K562 (cell line): ENCODE measurements around the gene HEXIM1. TPM values are rescaled to one million over a fixed set of nuclear protein-coding genes. Genes with fewer than 3 reads are reported as not detected.

Experiments used
- AFF1 ChIP-seq, 2 experiments: fragments of 450-650 bp; IDR thresholded peaks; 2 replicates each; pipeline ENCODE4 v1.6.1; 2018; ENCODE audit warnings: mild to moderate bottlenecking in 2 of 2, low read depth in 1 of 2; ENCODE audit not compliant: partially characterized antibody in 2 of 2
- BCL6 ChIP-seq: fragments of 250-450 bp; sonication (Bioruptor Pico); IDR thresholded peaks from 2 replicates; pipeline ENCODE4 v1.4.0; 2020
- BCOR ChIP-seq: fragments of 450-650 bp; IDR thresholded peaks from 2 replicates; pipeline ENCODE4 v1.6.1; 2016
- BRD9 ChIP-seq: fragments of 450-650 bp; IDR thresholded peaks from 2 replicates; pipeline ENCODE4 v1.6.1; 2018; ENCODE audit warnings: low read depth; ENCODE audit not compliant: partially characterized antibody
- BRF1 ChIP-seq: IDR thresholded peaks from 3 replicates; pipeline ENCODE4 v1.6.1; 2011; ENCODE audit warnings: borderline replicate concordance, mild to moderate bottlenecking; ENCODE audit not compliant: insufficient read length; ENCODE audit errors: extremely low read depth
- FOS ChIP-seq: IDR thresholded peaks from 3 replicates; pipeline ENCODE4 v1.6.1; 2011; ENCODE audit not compliant: insufficient read length; ENCODE audit errors: extremely low read depth
- HNRNPL ChIP-seq: fragments of 200-400 bp; formaldehyde crosslinking; IDR thresholded peaks from 2 replicates; pipeline ENCODE4 v1.6.1; 2017; ENCODE audit warnings: low read depth, mild to moderate bottlenecking, low read length
- NR2F6 ChIP-seq: fragments of 450-650 bp; formaldehyde crosslinking; IDR thresholded peaks from 2 replicates; pipeline ENCODE4 v1.4.0; 2020; ENCODE audit warnings: mild to moderate bottlenecking
- NR4A1 ChIP-seq, 2 experiments: fragments of 250-450 bp in 1 of 2; fragments of 450-650 bp in 1 of 2; sonication (Bioruptor Pico) in 1 of 2; IDR thresholded peaks; 2 replicates each; pipeline versions ENCODE4 v1.4.0 to v1.6.1; 2016 to 2020; ENCODE audit warnings: mild to moderate bottlenecking in 2 of 2, missing compliant biosample characterization in 1 of 2, missing genetic modification characterization in 1 of 2, moderate library complexity in 1 of 2
- PCBP1 ChIP-seq: fragments of 200-400 bp; formaldehyde crosslinking; IDR thresholded peaks from 2 replicates; pipeline ENCODE4 v1.6.1; 2018; ENCODE audit warnings: mild to moderate bottlenecking, low read depth, low read length; ENCODE audit not compliant: poor library complexity, severe bottlenecking
- RAD51 ChIP-seq: fragments of 450-650 bp; IDR thresholded peaks from 2 replicates; pipeline ENCODE4 v1.7.1; 2016; ENCODE audit warnings: low read depth, mild to moderate bottlenecking, borderline replicate concordance
- TEAD4 ChIP-seq, 2 experiments: sonication (generic) in 1 of 2; formaldehyde crosslinking in 1 of 2; IDR thresholded peaks; 2 replicates each; pipeline versions ENCODE4 v1.6.1 to v1.8.0; 2012 to 2022; ENCODE audit warnings: borderline replicate concordance in 1 of 2, inconsistent platforms in 1 of 2, low read length in 1 of 2, mild to moderate bottlenecking in 1 of 2, missing genetic modification reagents in 1 of 2
- TRIM25 ChIP-seq: fragments of 450-650 bp; IDR thresholded peaks from 2 replicates; pipeline ENCODE4 v1.7.0; 2016; ENCODE audit warnings: borderline replicate concordance
- ZNF274 ChIP-seq: IDR thresholded peaks from 2 replicates; pipeline ENCODE4 v1.6.1; 2011; ENCODE audit warnings: low read depth, mild to moderate bottlenecking, low read length, moderate library complexity, borderline replicate concordance
- ZNF830 ChIP-seq: fragments of 250-450 bp; sonication (Bioruptor Pico); IDR thresholded peaks from 2 replicates; pipeline ENCODE4 v1.5.0; 2021; ENCODE audit warnings: mild to moderate bottlenecking
- polyA plus RNA-seq, 8 experiments: library from polyadenylated mRNA; depleted of rRNA in 4 of 8; stranded (reverse) in 5 of 8; unstranded in 3 of 8; fragments of >200 nt; fragmentation: Nextera tagmentation in 2 of 8; fragmentation: Illumina TruSeq in 1 of 8; extraction: Ambion mirVana in 2 of 8; extraction: Trizol in 1 of 8; gene quantifications; 2 replicates each; pipeline versions ENCODE4 v1.2.1 to v1.2.3, GENCODE V29; 2011 to 2014; ENCODE audit warnings: inconsistent platforms in 1 of 8, missing spikeins in 1 of 8
- total RNA-seq, 7 experiments: library from RNA; depleted of rRNA in 6 of 7; stranded (reverse); fragments of >200 nt in 6 of 7; fragmentation: Illumina TruSeq in 2 of 7; extraction: Trizol in 2 of 7; gene quantifications; 2 replicates each; pipeline versions ENCODE4 v1.2.1 to v1.2.3, GENCODE V29; 2011 to 2021; ENCODE audit warnings: low replicate concordance in 1 of 7

HEXIM1 gene
- total and polyA plus RNA-seq, 9 of the 15 experiments (the other 6 are each of a cell fraction or from before 2014, with no cell fraction given) = 1.4 to 28.3 (median 9.1) TPM

GRCh38 chr17:45131616-45132319, 16.5 kb upstream of the HEXIM1 start (continued):
- TF ChIP-seq AFF1 (IDR thresholded peaks at IDR 0.05; ENCODE audit: low read depth in 1 of 2, partially characterized antibody in 2 of 2) (no peak), HNRNPL (peak; percentile 88), TRIM25 (no peak), BCL6 (CRISPR knock-in tag) (no peak), RAD51 (0 out of 2 replicates have a peak, but pooled peaks have one; percentile 19), BRF1 (no peak), FOS (no peak), ZNF274 (no peak), ZNF830 (CRISPR knock-in tag) (no peak), TEAD4 (IDR thresholded peaks at IDR 0.05; ENCODE audit: low read length) (no peak), TEAD4 (CRISPR knock-in tag; IDR thresholded peaks at IDR 0.05; ENCODE audit: borderline replicate concordance) (no peak), NR2F6 (CRISPR knock-in tag) (no peak), BCOR (peak; percentile 51; the same call in 1 of the 2 replicates), NR4A1 (CRISPR knock-in tag; IDR thresholded peaks at IDR 0.05) (no peak), NR4A1 (tag; IDR thresholded peaks at IDR 0.05) (no peak), BRD9 (peak; percentile 31), PCBP1 (peak; percentile 81)
